GM21717 (cell line): ENCODE data around the gene MS4A10.
"Not testable (repeated sequence)": the region's sequence is repeated elsewhere in the genome, so short reads cannot be mapped to it uniquely, and the experiment has no call there.

Experiments used
- ATAC-seq: cut with Tn5 transposase; IDR thresholded peaks from one replicate; pipeline ENCODE4 v1.9.1; 2021; ENCODE audit warnings: mild to moderate bottlenecking, moderate library complexity; ENCODE audit not compliant: unreplicated experiment

MS4A10 gene

DNA sequence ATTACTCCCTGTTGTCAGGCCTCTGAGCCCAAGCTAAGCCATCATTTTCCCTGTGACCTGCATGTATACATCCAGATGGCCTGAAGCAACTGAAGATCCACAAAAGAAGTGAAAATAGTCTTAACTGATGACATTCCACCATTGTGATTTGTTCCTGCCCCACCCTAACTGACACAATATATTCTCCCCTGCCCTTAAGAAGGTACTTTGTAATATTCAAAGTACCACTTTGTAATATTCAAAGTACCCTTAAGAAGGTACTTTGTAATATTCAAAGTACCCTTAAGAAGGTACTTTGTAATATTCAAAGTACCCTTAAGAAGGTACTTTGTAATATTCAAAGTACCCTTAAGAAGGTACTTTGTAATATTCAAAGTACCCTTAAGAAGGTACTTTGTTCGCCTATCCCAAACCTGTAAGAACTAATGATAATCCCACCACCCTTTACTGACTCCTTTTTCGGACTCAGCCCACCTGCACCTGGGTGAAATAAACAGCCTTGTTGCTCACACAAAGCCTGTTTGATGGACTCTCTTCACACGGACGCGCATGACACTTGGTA lies 38.7 kb downstream of the MS4A10 start:
- not testable (repeated sequence) for ATAC-seq

DNA sequence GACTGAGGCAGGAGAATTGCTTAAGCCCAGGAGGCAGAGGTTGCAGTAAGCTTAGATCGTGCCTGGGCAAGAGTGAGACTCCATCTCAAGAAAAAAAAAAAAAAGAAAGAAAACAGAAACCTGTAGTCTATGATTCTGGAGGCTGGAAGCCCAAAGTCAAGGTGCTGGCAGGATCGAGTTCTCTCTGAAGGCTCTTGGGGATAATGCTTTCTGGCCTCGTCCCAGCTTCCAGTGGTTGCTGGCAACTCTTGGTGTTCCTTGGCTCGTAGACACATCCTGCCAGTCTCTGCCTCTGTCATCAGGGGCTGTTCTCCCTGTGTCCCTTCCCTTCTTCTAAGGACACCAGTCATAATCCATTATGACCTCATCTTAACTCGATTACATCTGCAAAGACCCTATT lies 40.0 kb downstream of the MS4A10 start:
- ATAC-seq: no peak

DNA sequence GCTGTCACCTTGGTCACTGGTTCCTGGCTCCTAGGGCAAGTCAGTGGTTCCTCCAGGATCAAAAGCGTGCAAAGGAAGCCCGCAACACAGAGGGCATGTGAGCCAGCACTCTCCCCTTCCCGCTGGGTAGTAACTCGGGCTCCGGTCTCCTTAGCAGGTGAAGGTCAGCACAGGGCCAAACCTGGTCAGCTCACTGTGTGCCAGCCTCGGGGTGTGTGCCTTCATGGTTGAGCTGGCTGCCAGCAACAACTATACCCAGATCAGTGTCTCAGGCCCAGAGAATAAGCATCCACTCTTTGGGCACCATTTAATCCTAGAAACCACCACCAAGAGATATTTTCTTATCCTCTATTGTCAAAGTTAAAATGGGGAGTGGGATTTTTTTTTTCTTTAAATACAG lies 40.7 kb downstream of the MS4A10 start:
- ATAC-seq: no peak

DNA sequence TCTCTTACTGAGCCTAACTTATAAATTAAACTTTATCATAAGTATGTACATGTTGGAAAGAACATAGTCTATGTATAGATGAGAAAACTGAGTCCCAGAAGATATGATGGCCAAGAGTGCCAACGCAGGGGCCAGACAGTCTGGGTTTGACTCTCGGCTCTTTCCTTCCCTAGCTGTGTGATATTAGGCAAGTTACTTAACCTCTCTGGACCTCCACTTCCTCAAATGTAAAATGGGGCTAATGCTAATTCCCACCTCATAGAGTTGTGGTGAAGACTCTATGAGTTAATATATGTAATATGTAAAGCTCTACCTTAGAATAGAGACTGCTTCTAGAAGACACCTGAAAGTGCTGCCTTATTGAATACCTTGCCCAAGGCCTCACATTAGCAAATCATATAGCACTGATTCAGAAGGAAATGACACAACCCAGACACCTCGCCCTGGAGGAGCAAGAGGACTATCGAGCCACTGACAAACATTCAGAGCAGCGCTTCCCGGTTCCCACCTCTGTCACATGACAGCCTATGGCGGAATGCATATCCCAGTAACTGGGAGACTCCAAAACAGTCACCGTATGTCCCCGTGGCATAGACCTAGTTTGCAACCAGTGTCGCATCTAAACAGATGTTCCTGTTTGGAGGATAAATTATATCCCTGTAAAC lies 45.5 kb downstream of the MS4A10 start:
- ATAC-seq: no peak

DNA sequence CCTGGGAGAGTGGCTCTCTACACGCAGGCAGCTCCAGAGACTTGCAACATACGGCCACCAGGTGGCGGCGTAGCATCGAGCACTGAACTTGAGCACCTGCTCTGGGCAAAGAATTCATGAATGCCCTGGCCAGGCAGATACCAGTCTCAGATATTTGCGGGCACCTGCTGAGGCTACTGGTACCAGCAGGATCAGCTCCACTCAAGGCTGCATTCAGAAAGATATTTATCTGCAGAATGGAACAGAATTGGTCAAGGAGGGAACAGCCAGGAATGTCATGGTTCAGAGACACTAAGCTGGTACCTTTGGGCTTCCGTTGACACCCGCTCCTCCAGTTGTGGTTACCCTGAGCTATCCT lies 46.0 kb downstream of the MS4A10 start:
- ATAC-seq: no peak

DNA sequence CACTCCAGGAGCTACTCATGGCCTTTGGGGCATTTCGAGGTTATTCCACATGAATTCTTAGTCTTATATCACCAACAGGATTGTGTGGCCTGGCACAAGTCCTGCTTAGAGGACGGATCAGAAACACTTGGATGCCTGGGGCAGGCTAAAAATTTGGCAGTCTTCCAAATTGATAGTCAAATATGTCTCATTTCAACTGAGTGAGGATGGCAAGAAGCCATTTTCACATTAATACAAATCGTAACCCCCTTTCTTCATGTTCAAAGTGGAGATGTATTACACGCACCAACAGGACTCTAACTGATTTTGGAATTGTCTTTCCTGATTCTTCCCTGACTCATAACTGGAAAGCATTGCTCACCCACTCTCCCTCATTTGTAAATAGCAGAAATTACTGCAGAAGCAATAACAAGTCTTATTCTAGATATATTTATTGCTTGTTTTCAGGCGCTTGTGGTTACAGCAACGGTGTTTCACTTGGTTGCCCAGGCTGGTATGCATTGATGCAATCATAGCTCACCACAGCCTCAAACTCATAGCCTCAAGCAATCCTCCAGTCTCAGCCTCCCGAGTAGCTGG lies 46.5 kb downstream of the MS4A10 start:
- ATAC-seq: no peak

DNA sequence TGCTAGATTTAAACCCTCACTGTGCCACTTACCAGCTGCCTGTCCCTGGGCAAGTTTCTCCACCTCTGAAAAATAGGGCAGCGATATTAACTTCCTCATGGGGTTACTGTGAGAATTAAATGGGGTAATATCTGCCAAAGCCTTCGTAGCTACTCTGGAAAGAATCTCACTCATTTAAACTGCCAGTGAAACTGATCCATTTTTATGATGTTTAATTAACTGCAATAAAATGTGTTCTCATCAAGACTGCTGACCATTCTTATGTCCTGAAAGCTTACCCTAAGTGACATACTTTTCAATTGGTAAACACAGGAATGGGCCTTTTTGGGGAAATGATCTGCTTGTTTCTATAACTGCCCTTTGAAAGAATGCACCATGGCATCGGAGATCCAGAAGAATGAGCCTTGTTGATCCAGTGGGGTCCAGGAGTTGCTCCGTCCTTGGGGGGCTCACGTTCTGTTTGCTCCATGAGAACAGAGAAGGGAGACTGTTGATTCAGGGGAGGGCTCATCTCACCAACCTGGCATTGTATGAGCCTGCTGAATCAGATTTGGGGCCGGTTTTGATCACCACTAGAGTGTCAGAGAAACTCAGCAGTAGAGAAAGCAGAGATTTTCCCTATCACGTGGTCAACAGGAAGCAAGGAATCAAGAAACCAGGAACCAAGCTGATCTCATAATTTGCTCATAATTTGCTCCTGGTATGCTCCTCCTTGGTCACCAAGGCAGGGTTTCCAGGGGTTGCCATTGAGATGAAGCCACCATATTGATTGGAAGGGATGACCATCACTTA lies 49.8 kb downstream of the MS4A10 start:
- ATAC-seq: no peak

DNA sequence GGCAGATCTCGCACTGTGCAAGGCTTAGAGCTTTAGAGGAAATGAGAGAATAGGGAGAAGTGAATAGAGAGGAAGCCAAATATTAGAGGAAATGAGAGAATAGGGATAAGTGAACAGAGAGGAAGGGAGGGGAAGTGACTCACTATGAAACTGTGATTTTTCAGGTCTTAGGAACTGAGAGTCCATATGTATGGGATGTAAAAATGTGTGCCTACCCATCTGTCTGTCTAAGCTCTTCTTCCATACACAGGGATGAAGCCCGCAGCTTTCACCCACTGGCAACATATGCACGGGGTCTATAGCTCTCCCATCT lies 50.4 kb downstream of the MS4A10 start:
- ATAC-seq: no peak

DNA sequence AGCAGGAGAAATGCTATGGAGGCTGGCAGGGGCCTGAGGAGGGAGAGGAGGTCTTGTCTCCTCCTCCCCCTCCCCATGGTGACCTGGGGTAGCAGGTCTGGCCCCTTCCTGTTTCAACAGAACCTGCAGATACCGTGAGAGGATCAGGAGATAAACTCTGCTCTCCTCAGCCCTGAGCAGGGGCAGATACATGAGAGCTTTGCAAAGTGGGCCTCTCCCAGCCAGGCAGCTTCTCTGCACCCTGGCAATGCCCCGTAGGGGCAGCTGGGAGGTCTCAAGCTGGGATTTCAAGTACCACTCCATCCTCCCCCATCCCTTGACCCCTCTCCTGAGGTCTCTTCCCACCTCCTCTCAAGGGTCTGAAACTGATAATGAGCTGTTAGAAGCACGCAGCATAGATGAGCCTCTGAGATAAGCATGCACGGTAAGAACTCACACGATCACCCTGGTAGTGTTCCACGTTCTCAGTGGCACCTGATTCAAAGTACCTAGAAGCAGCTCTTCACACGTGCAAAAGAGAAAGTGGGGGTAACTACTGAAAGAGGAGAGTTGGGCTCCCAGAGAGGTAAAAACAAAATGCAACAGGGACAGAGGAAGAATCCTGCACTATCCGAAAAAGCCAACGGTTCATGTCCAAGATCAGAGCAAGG lies 51.9 kb downstream of the MS4A10 start:
- no peak for ATAC-seq

DNA sequence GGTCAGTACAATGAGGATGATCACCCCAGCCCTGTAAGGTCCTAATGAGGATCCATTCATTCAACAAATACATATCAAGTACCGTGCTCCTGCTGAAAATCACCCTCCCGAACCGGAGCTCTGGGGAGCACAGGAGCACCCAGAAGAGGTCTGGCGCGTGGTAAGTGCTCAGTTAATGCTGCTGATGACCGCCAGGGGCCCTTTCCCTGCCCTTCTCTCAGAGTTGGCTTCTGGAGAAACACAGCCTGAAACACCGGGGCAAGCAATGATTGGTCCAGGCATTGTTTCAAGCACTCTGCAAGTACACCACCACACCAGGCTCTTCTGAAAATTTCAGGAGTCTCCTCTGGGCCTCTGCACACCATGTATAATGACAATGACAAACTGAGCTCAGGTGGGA lies 53.0 kb downstream of the MS4A10 start:
- no peak for ATAC-seq

DNA sequence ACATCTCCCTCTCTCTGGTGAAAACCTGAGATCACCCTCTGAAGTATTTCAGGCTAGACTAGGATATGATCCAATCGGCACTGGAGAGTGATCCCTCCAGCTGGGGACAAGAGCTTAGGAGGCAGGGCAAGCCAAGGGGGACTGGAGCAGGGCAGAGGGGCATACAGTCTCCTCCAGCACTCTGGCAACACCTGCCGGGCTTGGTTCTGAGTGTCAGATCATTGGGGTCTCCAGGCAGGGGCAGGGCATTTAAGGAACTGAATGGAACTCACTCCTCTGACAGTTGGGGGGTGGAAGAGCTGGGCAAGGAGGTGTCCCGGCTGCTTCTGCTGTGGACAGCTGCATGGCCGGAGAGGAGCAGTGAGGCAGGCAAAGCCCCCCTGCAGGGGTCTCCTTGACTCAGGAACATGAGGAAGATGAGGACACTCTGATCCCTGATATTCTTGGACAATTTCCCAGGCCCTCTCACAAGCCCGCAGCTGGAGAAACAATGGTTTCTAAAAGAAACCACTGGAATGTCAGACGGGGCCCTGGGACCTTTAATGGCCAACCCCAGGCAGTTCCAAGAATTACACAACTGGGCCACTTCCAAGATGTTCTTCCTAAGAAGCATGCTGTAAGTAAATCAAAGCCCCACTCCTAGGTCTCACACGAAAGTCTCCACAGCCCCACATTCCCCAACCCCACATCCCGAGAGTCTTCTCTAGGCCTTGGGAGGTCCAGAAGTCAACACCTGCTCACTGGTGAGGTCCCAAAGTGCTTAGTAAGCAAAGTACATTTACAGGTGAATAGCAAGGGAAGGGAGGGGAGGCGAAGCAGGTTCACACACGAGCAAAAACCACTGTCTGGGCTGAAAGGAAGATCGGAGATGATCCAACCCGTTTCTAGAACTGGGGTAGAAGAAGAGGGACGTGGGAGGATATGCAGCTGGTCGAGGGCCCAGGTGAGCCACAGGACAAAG lies 55.6 kb downstream of the MS4A10 start:
- no peak for ATAC-seq

DNA sequence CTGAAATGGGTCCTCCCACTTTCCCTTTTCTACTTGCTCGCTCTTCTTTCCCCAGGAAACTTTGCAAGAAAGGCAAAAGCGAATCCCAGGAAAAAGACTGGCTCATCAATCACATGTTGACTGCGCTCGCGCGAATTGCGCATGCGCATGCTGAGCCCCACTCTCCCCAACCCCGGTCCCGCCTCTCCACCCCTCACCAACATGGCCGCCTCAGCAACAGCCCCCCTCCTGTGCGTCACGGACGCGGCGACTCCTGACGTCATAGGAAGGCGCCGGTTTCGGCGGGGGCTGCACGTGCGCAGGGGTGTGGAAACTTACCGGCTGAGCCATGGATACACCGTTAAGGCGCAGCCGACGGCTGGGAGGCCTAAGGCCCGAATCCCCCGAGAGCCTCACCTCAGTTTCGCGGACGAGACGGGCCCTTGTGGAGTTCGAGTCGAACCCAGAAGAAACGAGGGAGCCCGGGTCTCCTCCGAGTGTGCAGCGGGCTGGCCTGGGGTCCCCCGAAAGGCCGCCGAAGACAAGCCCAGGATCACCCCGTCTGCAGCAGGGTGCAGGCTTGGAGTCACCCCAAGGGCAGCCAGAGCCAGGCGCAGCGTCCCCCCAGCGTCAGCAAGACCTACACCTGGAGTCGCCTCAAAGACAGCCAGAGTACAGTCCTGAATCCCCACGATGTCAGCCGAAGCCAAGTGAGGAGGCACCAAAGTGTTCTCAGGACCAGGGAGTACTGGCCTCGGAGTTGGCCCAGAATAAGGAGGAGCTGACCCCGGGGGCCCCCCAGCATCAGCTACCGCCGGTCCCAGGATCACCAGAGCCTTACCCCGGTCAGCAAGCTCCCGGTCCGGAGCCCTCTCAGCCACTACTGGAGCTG lies 56.9 kb downstream of the MS4A10 start, which contains the start of gene CCDC86:
Gene CCDC86 (plus strand): TSS at position 317 of the 871 bp plus-strand sequence. CDS start 12 bp downstream, at position 329.
- peak; percentile 63 for ATAC-seq

DNA sequence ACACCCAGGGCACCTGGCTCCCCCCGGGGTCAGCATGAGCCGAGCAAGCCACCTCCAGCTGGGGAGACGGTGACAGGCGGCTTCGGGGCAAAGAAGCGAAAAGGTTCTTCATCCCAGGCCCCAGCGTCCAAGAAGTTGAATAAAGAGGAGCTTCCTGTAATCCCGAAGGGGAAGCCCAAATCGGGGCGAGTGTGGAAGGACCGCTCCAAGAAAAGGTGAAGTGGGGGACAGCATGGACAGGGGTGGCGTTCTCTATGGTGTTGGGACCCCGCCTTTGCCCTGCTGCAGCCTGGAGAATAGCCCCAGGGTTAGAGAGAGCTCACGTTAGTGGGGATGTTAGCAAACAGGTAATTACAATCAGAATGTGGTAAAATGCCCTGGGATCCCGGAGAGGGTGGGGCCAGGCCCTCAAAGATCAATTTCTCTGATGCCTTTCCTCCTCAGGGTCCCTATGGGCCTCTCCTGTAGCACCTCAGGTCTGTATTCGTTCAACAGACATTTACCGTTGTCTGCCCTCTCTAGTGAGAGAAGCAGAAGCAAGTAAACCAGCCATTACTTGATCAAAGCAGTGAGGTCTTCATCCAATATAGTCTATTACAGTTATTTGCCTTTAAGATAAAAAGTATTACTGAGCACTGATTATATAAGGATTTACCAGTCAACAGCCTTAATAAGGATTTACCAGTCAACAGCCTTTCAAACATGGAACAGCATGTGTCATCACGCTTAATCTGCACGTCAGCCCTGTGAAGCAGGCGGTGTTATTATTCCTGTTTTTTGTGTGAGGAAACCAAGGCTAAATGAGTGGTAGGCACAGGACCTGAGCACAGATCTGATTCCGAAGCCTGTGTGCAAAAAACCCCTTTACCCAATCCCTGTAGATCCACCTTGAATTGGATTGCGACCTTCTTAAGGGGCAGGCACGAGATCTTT lies 57.8 kb downstream of the MS4A10 start:
- no peak for ATAC-seq

DNA sequence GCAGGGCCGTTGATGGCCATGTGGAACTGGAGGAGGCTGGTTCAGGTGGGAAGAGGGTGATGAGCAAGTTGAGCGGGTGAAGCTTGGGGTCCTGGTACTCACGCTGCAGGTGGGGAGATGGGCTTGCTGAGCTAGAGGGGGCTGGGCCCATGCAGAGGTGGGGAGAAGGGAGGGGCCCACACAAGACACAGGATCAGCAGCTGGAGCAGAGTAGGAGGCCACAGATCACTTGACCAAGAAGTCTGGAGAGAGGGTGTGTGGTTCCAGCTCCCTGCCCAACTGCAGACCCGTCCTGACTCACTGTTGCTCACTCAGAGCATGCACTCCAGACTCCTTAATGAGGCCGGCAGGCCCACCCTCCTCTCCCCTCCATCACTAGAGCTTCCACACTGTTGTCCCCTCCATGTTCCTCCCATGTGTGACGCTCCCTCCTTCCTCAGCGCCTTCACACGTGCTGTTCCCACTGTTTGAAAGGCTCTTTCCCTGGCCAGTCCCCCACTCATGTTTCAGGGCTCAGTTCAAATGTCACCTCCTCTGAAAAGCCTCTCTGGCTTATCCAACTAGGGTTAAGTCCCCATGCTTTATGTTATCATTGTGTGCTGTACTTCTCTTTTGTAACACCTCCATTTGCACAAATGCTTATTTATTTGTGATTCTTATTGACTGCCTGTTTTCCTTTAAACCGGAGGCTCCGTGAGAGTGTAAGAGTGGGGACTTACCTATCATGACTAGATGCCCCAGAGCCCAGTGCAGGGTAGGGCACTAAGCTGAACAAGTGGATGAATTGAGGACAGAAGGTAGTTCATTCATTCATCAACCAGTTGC lies 59.1 kb downstream of the MS4A10 start:
- no peak for ATAC-seq

DNA sequence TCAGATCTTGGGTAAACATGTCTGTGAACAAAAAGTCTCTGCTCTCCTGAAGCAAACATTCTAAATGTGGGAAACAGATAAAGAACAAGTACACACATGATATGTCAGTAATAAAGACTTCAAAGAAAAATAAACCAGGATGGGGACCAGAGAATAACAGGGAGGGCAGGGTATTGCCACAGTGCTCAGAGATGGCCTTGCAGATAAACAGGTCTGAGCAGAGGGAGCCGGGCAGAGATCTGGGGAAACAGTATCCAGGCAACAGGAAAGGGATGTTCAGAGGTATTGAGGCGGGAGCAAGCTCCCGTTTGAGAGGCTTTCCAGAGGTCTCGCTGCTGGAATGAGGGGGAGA lies 59.7 kb downstream of the MS4A10 start:
- no peak for ATAC-seq

DNA sequence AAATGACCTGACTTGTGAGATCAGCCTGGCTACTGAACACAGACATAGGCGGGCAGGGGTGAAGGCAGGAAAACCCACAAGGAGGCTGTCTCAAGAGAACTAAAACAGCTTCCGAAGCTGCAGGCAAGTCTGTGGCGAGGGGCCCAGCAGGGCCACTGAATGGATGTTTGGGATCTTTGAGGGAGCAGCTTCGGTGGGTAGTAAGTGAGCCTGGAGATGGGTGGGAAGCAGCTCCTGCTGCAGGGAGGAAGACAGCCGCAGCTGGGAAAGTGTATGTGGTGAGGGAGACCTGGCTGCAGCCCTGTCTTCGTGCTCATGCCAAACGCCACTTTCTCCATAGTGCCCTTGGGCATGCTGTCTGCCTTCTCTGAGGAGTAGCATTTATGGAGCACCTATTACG lies 60.2 kb downstream of the MS4A10 start:
- ATAC-seq: no peak

DNA sequence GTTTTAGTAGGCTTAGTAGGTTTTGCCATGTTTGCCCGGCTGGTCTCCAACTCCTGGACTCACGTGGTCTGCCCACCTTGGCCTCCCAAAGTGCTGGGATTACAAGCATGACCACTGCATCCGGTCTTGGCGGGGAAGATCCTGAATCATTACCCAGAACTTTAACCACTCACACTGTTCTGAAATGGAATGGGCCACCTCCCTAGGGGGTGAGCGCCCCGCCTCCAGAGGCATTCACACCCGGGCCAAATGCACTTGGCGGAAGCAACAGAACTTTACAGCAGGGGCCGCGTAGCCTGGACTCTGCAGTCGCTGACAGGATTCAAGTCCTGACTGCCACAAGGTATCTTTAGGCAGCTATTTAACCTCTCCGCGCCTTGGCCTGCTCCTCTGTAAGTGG lies 62.1 kb downstream of the MS4A10 start:
- no peak for ATAC-seq

DNA sequence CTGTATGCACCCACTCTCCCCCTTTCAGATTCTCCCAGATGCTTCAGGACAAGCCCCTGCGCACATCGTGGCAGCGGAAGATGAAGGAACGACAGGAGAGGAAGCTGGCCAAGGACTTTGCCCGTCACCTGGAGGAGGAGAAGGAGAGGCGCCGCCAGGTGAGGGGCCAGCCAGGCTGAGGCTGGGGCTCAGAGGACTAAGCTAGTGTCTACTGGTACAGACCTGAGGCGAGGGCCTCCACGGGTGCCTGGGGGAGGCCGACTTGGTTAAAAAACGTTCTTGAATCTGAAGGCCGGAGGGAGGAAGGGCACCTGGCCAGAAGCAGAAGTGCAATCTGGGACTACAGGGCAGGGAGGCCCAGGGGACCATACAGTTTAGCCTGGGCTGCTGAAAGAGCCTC lies 62.8 kb downstream of the MS4A10 start:
- no peak for ATAC-seq
